ENCODE measurements around the gene BAZ1A. TPM values are rescaled to one million over a fixed set of nuclear protein-coding genes. Genes with fewer than 3 reads are reported as not detected.

Gene BAZ1A
- total and polyA plus RNA-seq, 10 of the 15 experiments (the other 5 are each of a cell fraction or from before 2014, with no cell fraction given) = 34.3 to 96.5 (median 50.7) TPM

DNA sequence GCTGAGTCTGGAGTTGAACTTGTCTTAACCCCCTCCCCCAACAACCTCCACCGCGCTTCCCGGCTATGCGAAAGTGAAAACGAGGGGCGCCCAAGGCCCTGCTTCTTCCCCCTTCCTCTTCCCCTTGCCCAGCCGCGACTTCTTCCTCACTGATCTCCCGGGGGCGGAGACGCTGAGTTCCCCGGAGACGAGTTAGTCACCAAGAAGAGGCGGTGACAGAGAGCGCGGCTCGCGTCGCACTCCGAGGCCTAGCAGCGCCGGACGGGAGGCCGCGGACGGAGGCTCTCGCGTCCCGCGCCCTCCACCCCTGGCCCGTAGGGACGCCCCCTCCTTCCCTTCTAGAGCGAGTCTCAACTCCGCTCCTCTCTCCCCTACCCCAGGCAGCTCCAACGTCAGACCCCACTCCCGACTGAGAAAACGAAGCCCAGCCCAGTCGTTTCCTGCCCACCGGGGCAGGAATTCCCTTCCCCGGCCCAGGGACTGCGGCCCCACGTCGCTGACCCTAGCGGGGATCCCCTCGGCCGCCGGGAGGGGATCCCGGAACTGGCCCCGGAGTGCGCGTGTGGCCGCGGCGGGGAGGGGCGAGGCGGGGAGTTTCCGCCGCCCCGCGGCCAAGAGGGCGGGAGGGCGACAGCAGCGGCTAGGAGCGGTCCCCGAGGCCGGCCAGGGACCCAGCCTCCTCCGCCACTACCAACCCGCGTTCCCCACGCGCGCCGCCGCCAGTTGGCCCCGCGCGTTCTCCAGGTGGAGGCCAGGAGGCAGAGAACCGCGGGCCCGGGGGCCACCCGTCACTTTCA, 1.4 kb downstream of the BAZ1A start (continued):
- TF ChIP-seq, protein P1, sequence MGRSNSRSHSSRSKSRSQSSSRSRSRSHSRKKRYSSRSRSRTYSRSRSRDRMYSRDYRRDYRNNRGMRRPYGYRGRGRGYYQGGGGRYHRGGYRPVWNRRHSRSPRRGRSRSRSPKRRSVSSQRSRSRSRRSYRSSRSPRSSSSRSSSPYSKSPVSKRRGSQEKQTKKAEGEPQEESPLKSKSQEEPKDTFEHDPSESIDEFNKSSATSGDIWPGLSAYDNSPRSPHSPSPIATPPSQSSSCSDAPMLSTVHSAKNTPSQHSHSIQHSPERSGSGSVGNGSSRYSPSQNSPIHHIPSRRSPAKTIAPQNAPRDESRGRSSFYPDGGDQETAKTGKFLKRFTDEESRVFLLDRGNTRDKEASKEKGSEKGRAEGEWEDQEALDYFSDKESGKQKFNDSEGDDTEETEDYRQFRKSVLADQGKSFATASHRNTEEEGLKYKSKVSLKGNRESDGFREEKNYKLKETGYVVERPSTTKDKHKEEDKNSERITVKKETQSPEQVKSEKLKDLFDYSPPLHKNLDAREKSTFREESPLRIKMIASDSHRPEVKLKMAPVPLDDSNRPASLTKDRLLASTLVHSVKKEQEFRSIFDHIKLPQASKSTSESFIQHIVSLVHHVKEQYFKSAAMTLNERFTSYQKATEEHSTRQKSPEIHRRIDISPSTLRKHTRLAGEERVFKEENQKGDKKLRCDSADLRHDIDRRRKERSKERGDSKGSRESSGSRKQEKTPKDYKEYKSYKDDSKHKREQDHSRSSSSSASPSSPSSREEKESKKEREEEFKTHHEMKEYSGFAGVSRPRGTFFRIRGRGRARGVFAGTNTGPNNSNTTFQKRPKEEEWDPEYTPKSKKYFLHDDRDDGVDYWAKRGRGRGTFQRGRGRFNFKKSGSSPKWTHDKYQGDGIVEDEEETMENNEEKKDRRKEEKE (IDR thresholded peaks at IDR 0.05) = no peak
- TF ChIP-seq FOXK2 (IDR thresholded peaks at IDR 0.05) (no peak; the same call in none of the 2 replicates), DPF2 (IDR thresholded peaks at IDR 0.05) (peak; percentile 93), PAX5 (IDR thresholded peaks at IDR 0.05; ENCODE audit: borderline replicate concordance, low read depth, low read length) (0 out of 2 replicates have a peak, but pooled peaks have one; percentile 26)
- TF ChIP-seq, protein P2, sequence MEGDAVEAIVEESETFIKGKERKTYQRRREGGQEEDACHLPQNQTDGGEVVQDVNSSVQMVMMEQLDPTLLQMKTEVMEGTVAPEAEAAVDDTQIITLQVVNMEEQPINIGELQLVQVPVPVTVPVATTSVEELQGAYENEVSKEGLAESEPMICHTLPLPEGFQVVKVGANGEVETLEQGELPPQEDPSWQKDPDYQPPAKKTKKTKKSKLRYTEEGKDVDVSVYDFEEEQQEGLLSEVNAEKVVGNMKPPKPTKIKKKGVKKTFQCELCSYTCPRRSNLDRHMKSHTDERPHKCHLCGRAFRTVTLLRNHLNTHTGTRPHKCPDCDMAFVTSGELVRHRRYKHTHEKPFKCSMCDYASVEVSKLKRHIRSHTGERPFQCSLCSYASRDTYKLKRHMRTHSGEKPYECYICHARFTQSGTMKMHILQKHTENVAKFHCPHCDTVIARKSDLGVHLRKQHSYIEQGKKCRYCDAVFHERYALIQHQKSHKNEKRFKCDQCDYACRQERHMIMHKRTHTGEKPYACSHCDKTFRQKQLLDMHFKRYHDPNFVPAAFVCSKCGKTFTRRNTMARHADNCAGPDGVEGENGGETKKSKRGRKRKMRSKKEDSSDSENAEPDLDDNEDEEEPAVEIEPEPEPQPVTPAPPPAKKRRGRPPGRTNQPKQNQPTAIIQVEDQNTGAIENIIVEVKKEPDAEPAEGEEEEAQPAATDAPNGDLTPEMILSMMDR (IDR thresholded peaks at IDR 0.05 in 2 of 3, conservative IDR thresholded peaks at IDR 0.05 in 1 of 3; ENCODE audit: control insufficient read depth in 2 of 3, extremely low read depth in 1 of 3, insufficient read depth in 1 of 3, low read depth in 3 of 3, low read length in 3 of 3) = no peak
- TF ChIP-seq, protein P3, sequence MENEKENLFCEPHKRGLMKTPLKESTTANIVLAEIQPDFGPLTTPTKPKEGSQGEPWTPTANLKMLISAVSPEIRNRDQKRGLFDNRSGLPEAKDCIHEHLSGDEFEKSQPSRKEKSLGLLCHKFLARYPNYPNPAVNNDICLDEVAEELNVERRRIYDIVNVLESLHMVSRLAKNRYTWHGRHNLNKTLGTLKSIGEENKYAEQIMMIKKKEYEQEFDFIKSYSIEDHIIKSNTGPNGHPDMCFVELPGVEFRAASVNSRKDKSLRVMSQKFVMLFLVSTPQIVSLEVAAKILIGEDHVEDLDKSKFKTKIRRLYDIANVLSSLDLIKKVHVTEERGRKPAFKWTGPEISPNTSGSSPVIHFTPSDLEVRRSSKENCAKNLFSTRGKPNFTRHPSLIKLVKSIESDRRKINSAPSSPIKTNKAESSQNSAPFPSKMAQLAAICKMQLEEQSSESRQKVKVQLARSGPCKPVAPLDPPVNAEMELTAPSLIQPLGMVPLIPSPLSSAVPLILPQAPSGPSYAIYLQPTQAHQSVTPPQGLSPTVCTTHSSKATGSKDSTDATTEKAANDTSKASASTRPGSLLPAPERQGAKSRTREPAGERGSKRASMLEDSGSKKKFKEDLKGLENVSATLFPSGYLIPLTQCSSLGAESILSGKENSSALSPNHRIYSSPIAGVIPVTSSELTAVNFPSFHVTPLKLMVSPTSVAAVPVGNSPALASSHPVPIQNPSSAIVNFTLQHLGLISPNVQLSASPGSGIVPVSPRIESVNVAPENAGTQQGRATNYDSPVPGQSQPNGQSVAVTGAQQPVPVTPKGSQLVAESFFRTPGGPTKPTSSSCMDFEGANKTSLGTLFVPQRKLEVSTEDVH (IDR thresholded peaks at IDR 0.05; ENCODE audit: low read depth, partially characterized antibody) = no peak
- TF ChIP-seq, protein P4, sequence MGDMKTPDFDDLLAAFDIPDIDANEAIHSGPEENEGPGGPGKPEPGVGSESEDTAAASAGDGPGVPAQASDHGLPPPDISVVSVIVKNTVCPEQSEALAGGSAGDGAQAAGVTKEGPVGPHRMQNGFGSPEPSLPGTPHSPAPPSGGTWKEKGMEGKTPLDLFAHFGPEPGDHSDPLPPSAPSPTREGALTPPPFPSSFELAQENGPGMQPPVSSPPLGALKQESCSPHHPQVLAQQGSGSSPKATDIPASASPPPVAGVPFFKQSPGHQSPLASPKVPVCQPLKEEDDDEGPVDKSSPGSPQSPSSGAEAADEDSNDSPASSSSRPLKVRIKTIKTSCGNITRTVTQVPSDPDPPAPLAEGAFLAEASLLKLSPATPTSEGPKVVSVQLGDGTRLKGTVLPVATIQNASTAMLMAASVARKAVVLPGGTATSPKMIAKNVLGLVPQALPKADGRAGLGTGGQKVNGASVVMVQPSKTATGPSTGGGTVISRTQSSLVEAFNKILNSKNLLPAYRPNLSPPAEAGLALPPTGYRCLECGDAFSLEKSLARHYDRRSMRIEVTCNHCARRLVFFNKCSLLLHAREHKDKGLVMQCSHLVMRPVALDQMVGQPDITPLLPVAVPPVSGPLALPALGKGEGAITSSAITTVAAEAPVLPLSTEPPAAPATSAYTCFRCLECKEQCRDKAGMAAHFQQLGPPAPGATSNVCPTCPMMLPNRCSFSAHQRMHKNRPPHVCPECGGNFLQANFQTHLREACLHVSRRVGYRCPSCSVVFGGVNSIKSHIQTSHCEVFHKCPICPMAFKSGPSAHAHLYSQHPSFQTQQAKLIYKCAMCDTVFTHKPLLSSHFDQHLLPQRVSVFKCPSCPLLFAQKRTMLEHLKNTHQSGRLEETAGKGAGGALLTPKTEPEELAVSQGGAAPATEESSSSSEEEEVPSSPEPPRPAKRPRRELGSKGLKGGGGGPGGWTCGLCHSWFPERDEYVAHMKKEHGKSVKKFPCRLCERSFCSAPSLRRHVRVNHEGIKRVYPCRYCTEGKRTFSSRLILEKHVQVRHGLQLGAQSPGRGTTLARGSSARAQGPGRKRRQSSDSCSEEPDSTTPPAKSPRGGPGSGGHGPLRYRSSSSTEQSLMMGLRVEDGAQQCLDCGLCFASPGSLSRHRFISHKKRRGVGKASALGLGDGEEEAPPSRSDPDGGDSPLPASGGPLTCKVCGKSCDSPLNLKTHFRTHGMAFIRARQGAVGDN (IDR thresholded peaks at IDR 0.05) = peak; percentile 58; the same call in 1 of the 2 replicates
- TF ChIP-seq, protein P5, sequence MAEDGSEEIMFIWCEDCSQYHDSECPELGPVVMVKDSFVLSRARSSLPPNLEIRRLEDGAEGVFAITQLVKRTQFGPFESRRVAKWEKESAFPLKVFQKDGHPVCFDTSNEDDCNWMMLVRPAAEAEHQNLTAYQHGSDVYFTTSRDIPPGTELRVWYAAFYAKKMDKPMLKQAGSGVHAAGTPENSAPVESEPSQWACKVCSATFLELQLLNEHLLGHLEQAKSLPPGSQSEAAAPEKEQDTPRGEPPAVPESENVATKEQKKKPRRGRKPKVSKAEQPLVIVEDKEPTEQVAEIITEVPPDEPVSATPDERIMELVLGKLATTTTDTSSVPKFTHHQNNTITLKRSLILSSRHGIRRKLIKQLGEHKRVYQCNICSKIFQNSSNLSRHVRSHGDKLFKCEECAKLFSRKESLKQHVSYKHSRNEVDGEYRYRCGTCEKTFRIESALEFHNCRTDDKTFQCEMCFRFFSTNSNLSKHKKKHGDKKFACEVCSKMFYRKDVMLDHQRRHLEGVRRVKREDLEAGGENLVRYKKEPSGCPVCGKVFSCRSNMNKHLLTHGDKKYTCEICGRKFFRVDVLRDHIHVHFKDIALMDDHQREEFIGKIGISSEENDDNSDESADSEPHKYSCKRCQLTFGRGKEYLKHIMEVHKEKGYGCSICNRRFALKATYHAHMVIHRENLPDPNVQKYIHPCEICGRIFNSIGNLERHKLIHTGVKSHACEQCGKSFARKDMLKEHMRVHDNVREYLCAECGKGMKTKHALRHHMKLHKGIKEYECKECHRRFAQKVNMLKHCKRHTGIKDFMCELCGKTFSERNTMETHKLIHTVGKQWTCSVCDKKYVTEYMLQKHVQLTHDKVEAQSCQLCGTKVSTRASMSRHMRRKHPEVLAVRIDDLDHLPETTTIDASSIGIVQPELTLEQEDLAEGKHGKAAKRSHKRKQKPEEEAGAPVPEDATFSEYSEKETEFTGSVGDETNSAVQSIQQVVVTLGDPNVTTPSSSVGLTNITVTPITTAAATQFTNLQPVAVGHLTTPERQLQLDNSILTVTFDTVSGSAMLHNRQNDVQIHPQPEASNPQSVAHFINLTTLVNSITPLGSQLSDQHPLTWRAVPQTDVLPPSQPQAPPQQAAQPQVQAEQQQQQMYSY (CRISPR knock-in tag; IDR thresholded peaks at IDR 0.05) = no peak

Measured in GM12878 (cell line).